ENCODE measurements around the gene NCLN. TPM values are rescaled to one million over a fixed set of nuclear protein-coding genes. Genes with fewer than 3 reads are reported as not detected.
"Not testable (repeated sequence)": the region's sequence is repeated elsewhere in the genome, so short reads cannot be mapped to it uniquely, and the experiment has no call there.

The NCLN gene
- total RNA-seq, 1 donor from 2014 or later, result 13.9 TPM

DNA sequence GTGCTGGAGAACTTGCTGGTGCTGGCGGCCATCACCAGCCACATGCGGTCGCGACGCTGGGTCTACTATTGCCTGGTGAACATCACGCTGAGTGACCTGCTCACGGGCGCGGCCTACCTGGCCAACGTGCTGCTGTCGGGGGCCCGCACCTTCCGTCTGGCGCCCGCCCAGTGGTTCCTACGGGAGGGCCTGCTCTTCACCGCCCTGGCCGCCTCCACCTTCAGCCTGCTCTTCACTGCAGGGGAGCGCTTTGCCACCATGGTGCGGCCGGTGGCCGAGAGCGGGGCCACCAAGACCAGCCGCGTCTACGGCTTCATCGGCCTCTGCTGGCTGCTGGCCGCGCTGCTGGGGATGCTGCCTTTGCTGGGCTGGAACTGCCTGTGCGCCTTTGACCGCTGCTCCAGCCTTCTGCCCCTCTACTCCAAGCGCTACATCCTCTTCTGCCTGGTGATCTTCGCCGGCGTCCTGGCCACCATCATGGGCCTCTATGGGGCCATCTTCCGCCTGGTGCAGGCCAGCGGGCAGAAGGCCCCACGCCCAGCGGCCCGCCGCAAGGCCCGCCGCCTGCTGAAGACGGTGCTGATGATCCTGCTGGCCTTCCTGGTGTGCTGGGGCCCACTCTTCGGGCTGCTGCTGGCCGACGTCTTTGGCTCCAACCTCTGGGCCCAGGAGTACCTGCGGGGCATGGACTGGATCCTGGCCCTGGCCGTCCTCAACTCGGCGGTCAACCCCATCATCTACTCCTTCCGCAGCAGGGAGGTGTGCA is 6.6 kb upstream of the NCLN start:
- FAIRE-seq (no peak), DNase-seq (ENCODE audit: low spot score in 2 of 2) (no peak)

DNA sequence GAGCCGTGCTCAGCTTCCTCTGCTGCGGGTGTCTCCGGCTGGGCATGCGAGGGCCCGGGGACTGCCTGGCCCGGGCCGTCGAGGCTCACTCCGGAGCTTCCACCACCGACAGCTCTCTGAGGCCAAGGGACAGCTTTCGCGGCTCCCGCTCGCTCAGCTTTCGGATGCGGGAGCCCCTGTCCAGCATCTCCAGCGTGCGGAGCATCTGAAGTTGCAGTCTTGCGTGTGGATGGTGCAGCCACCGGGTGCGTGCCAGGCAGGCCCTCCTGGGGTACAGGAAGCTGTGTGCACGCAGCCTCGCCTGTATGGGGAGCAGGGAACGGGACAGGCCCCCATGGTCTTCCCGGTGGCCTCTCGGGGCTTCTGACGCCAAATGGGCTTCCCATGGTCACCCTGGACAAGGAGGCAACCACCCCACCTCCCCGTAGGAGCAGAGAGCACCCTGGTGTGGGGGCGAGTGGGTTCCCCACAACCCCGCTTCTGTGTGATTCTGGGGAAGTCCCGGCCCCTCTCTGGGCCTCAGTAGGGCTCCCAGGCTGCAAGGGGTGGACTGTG is 5.9 kb upstream of the NCLN start:
- no peak for FAIRE-seq
- no peak for DNase-seq (ENCODE audit: low spot score in 2 of 2)

- FAIRE-seq (no peak), DNase-seq (ENCODE audit: low spot score in 2 of 2) (no peak)
Measured at GRCh38 chr19:3183721-3184641, 1.7 kb upstream of the NCLN start.

- DNase-seq (ENCODE audit: low spot score in 2 of 2) (no peak), FAIRE-seq (no peak)
Measured at GRCh38 chr19:3184847-3185460, 776 bp upstream of the NCLN start.

- no peak for DNase-seq (ENCODE audit: low spot score in 2 of 2)
- no peak for FAIRE-seq
Measured at GRCh38 chr19:3186160-3186688, 494 bp downstream of the NCLN start.

DNA sequence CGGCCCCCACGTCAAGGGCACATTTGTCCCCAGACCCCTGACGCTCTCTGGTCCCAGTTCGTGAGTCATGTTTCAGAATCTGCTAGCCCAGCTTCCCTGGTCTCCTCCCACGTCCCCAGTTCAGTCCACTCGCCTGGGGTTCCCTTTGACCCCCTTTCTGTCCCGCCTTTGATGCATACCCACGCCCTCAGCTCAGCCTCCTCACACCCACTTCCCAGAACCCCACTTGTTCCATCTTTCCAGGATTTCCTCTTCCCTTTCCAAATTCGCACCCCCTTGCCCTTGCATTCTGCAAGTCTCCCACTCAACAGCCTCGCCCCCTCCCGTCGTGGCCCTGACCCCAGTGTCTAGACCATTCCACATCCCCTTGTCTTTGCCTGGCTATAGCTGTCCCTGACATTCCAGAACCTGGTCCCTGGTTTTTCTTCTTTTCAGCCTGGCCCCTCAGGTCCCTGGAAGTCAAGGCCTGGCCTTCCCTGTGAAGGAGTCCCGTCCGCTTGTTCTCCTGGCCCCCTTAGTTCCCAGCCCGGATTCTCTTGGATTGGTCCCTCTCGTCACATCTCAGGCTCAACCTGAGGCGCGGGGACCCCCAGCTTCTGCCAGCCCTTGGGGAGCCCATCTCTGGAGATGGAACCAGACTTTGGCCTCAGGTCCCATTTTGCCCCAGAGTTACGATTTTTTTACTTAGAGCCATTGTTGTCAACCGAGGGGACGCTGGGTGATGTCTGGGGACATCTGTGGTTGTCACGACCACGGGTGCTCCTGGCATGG is 1.3 kb downstream of the NCLN start:
- no peak for FAIRE-seq
- DNase-seq (ENCODE audit: low spot score in 2 of 2), result no peak

DNA sequence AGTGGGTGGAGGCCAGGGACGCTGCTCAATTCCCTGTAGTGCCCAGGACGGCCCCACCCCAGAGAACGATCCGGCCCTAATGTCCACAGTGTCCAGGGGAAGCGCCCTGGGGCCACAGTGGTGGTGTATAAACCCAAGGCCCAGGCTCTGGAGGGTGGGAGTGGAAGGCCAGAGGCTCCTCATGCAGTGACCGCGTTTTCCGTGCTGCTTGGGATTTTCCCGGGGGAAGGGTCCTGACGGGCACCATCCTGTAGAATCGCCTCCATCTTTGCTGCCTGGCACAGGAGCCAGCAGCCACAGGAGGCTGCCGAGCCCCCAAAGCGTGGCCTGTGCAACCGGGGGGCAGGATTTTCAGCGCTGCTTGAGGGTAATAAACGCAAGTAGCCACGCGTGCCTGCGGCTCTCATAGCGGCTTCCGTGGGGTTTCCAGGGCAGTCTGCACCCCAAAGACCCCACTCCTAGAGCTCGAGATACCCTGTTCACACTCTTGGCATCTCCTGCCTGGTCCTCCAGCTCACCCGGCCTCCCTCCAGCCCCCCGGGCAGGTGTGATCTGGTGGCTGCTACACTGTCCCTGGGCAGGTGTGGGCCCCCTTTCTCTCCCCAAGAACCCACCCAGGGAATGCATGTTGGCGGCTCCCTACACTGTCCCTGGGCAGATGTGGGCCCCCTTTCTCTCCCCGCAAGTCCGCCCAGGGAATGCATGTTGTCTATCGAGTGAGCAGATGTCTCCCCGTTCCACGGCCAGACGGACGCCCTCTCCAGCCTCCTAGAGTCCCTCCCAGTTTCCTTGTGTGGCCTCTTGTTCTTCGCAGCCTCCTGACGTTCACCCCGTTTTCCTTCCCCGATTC is 2.2 kb downstream of the NCLN start:
- DNase-seq (ENCODE audit: low spot score in 2 of 2) (no peak), FAIRE-seq (no peak)

DNA sequence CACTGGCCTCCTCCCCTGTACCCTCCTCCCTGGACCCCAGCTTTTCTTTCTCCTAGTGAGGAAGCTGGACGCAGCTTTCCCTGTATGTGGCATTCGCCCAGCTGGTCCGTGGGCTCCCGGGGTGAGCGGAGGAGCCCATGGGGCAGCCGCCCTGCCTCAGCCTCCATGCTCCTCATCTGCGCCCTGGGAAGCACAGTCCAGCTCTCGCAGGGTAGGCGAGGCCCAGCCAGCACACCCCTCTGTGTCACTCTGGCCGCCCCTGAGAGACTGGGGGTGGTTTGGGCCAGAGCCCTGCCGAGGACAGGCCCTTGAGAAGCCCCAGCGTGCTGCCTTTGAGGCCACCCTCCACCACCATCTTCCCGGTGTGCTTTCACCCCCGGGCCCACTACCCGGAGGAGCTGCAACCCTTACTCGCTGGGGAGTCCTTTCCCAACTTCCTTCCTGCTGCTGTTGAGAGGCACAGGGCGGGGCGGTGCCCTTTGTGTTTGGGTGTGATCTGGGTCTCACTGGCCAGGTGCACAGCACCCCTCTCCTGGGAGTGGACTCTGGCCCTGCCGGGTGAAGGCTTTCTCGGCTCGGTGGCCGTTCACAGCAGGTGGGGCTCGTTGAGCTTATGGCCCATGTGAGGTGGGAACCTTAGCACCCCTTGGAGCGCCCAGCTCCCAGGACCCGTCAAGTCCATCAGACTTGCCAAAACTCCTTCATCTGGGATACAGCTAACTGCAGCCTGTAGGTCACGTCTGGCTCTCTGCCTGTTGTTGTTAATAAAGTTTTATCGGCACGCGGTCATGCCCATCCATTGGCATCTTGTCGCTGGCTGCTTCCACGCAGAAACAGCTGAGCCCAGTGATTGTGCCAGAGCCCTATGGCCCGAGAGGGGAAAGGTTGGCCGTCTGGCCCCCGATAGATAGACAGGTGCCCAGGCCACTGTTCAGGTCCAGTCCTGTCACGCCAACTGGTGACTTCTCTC is 3.2 kb downstream of the NCLN start:
- DNase-seq (ENCODE audit: low spot score in 2 of 2) (no peak), FAIRE-seq (no peak)

DNA sequence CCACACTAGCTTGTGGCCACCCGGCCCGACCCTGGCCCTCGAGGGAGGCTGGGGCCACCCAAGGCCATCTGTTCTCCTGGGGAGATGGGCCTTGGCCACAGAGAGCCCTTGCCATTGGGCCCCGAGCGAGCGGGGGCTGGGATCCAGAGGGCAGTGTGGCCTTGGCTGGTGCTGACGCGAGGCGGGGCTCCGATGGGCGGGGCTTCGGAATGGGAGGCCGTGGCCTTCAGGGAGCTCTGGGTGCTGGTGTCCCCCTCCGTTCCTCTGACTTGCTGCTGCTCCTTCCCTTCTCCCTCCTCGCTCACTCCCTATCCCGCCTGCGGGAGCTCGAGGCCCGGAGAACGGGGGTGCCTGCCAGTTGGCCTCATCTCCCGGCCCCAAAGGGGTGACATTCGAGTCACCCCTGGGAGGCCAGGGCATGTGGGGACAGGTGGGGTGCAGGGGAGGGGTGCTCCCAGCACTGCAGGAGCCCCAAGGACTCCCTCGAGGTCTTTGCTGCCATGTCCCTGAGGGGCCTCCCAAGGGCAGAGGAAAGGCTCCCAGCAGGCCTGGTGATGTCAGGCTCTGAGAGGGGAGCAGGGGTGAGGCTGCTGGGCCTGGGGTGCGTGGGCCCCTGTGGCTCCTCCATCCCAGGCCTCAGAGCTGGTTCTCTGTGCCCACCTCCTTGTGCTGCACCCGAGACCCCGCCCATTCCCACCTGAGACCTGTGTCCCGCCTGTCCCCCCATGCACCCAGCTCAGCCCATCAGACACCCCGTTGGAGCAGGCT is 4.2 kb downstream of the NCLN start:
- DNase-seq (ENCODE audit: low spot score in 2 of 2), result no peak
- FAIRE-seq, result no peak

DNA sequence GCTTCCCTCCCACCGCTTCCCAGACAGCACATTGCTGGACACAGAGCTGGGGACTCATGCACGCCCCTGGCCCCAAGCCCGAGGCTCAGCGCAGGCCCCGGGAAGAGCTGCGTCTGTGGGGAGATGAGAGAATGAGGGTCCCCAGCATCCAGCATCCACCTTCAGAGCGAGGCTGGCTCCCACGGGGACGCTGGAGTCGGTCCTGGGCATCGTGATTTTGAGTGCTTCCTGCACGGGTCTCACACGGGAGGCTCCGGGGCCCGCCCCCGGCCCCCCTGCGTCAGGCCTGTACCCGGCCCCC is 4.7 kb downstream of the NCLN start:
- DNase-seq (ENCODE audit: low spot score in 2 of 2) (no peak), FAIRE-seq (no peak)

DNA sequence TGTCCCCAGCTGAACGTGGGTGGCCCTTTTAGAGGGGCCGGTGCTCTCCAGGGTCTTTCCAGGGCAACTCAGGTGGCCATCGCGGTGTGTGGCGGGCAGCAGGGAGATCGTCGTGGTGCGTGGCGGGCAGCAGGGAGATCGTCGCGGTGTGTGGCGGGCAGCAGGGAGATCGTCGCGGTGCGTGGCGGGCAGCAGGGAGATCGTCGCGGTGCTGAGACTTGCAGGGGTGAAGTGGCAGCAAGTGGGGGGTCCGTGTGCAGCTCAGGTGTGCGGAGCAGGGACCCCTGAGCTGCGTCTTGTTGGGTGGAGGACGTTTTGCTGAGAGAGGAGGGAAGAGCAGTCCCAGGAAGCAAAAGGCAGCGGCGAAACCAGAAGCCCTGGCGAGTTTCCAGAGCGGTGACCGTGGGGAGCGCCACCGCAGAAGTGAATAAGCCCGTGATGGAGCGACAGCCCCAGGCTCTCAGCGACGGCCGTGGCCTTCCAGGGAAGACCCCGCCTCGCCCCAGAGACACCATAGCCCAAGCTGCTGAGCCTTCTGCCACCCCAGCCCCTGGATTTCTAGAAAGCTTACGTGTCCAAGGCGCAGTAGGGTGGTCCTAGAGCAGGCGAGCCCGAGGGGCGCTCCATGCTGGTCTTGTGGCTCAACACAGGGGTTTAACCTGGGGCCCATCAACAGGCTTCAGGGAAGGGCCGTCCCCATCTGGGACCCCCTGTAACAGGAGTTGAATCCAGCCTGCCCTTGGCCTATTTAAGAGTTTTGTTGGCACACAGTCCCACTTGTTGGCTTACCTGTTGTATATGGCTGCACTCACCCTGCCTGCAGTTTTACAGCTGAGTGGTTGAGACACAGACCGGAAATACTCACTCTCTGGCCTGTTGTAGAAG is 5.4 kb downstream of the NCLN start:
- no peak for DNase-seq (ENCODE audit: low spot score in 2 of 2)
- FAIRE-seq, result no peak

DNA sequence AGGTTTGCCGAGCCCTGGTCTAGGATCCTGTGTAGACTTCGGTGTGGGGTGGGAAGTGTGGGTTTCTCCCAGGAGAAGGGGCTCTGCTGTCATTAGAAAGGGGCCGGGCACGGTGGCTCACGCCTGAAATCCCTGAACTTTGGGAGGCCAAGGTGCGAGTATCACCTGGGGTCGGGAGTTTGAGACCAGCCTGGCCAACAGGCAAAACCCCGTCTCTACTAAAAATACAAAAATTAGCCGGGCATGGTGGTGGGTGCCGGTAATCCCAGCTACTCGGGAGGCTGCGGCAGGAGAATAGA is 6.0 kb downstream of the NCLN start:
- not testable (repeated sequence) for DNase-seq (ENCODE audit: low spot score in 2 of 2); FAIRE-seq

GRCh38 chr19:3192228-3192635 is 6.5 kb downstream of the NCLN start:
- no peak for DNase-seq (ENCODE audit: low spot score in 2 of 2)
- FAIRE-seq, result no peak

DNA sequence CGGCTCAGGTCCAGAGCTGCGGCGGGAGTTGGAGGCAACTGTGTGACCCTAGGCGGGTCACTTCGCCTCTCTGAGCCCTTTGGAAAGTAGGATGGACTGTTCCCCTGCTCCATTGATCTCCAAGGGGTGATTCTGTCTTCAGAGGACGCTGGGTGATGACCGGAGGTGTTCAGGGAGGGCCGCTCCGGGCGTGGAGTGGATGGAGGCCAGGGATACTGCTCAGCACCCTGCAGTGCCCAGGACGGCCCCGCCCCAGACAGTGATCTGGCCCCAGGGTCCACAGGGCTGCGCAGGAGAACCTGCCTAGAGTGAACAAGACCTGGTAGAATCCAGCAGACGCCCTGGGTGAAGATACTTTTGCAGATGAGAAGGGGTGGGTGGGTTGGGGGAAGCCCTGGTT is 7.0 kb downstream of the NCLN start:
- no peak for DNase-seq (ENCODE audit: low spot score in 2 of 2)
- FAIRE-seq, result no peak

DNA sequence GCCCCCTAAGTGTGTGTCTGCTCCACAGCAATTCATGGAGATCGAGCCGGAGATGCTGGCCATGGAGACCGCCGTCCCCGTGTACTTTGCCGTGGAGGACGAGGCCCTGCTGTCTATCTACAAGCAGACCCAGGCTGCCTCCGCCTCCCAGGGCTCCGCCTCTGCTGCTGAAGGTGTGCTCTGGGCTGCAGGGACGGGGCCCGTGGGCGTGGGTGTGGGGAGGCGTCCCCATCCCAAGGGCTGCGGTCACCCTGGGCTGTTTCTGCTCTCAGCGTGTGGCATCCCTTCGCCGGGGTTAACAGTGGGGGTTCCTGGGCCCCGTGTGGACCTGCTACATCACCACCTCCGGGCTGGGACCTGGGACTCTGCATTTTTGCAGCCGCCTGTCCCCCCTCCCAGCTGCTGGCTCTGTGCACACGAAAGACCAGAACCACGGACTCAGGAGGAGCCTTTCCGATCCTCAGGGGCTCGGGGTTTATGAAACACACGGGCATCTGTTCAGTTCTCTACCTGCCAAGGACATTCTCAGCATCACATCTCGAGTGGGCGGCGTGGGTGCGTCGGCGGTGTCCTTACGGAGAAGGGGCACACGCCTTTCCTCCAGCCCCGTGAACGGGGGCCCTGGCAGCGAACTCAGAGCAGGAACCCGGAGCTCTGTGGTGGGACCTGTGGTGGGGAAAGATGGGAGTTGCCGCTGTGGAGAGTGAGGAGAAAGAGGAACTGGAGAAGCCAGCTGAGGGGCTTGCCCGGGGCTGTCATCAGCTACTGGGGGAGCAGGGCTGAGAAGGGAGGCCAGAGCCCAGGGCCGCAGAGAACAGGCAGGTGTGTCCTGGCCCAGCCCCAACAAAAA is 7.8 kb downstream of the NCLN start:
- DNase-seq (ENCODE audit: low spot score in 2 of 2) (no peak), FAIRE-seq (no peak)

All from frontal cortex (tissue), 4 donors.